Smooth muscle cell (in vitro differentiated cells): ENCODE data around the gene UBAP1. TPM values are rescaled to one million over a fixed set of nuclear protein-coding genes. Genes with fewer than 3 reads are reported as not detected.

Source experiments
- DNase-seq: peaks from one replicate; lab custom pipeline; 2025; ENCODE audit not compliant: unreplicated experiment; lab: John Stamatoyannopoulos, UW
- H2AFZ ChIP-seq: fragments of 200-600 bp; sonication (generic); 2 replicates; pipeline ENCODE4 v1.6.0; 2016; ENCODE audit warnings: antibody characterized with exemption, low read depth, mild to moderate bottlenecking
- H3F3A ChIP-seq: fragments of 200-600 bp; sonication (generic); 2 replicates; pipeline ENCODE4 v1.6.0; 2017; ENCODE audit warnings: antibody characterized with exemption, low read depth
- H3K27ac ChIP-seq: fragments of 200-600 bp; sonication (generic); 2 replicates; pipeline ENCODE4 v1.5.1; 2016; ENCODE audit warnings: low read depth, mild to moderate bottlenecking
- H3K27me3 ChIP-seq: fragments of 200-600 bp; sonication (generic); 2 replicates; pipeline ENCODE4 v1.6.1; 2016; ENCODE audit warnings: low read depth, mild to moderate bottlenecking
- H3K36me3 ChIP-seq: fragments of 200-600 bp; sonication (generic); 2 replicates; pipeline ENCODE4 v1.5.1; 2016; ENCODE audit warnings: low read depth
- H3K4me1 ChIP-seq: fragments of 200-600 bp; sonication (generic); 2 replicates; pipeline ENCODE4 v1.5.1; 2016; ENCODE audit warnings: low read depth
- H3K4me2 ChIP-seq: fragments of 200-600 bp; sonication (generic); 2 replicates; pipeline ENCODE4 v1.6.0; 2016; ENCODE audit warnings: mild to moderate bottlenecking
- H3K4me3 ChIP-seq: fragments of 200-600 bp; sonication (generic); 2 replicates; pipeline ENCODE4 v1.5.1; 2016; ENCODE audit warnings: mild to moderate bottlenecking
- H3K79me2 ChIP-seq: fragments of 200-600 bp; sonication (generic); 2 replicates; pipeline ENCODE4 v1.6.0; 2016; ENCODE audit warnings: low read depth, mild to moderate bottlenecking
- H3K9ac ChIP-seq: fragments of 200-600 bp; sonication (generic); 2 replicates; pipeline ENCODE4 v1.6.0; 2016; ENCODE audit warnings: low read depth
- H3K9me3 ChIP-seq: fragments of 200-600 bp; sonication (generic); replicated peaks from 2 replicates; pipeline ENCODE4 v1.5.1; 2016; ENCODE audit warnings: low read depth
- H4K20me1 ChIP-seq: fragments of 200-600 bp; sonication (generic); 2 replicates; pipeline ENCODE4 v1.6.0; 2016; ENCODE audit warnings: low read depth
- CTCF ChIP-seq: fragments of 200-600 bp; sonication (generic); IDR thresholded peaks from 2 replicates; pipeline ENCODE4 v1.5.1; 2017; ENCODE audit warnings: borderline replicate concordance, mild to moderate bottlenecking, antibody characterized with exemption; ENCODE audit not compliant: insufficient read depth, poor library complexity, severe bottlenecking
- WGBS: methylation state at CpG from one replicate; pipeline ENCODE4 v1.1.7; 2016; ENCODE audit warnings: low lambda C conversion rate; 5-methylcytosine and 5-hydroxymethylcytosine counted together
- polyA plus RNA-seq: library from polyadenylated mRNA; unstranded; fragments of >200 nt; fragmentation: Nextera tagmentation; extraction: Ambion mirVana; gene quantifications from 2 replicates; pipeline ENCODE4 v1.2.1, GENCODE V29; 2016
- total RNA-seq: library from RNA; depleted of rRNA; stranded (reverse); fragments of >200 nt; gene quantifications from 2 replicates; pipeline ENCODE4 v1.2.3, GENCODE V29; 2014

Gene UBAP1
- total and polyA plus RNA-seq, 2 experiments from 2014 or later, result 45.0 to 49.9 TPM

DNA sequence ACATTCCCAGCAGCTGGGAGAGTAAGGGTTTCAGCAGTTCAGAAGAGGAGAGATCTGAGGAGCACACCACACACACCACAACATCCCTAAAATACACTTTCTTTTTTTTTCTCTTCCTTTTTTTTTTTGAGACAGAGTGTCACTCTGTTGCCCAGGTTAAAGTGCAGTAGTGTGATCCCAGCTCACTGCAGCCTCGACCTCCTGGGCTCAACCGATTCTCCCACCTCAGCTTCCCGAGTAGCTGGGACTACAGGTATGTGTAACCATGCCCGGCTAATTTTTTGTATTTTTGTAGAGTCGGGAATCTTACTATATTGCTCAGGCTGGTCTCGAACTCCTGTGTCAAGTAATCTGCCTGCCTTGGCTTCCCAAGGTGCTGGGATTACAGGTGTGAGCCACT, 9.7 kb upstream of the UBAP1 start:
- no peaks in the 10 kb centered on the region for H4K20me1 ChIP-seq
- no peak for DNase-seq
- no peaks in the 10 kb centered on the region for H3K9me3 ChIP-seq
- WGBS, result 92% methylated on average over 6 of the region's 6 CpGs
- no peaks in the 10 kb centered on the region for H3K36me3 ChIP-seq
- no peaks in the 10 kb centered on the region for H3K4me1 ChIP-seq
- no peak overlapping the region for H2AFZ ChIP-seq
- no peak overlapping the region for H3K27ac ChIP-seq
- no peak for TF ChIP-seq CTCF
- H3K4me3 ChIP-seq, result no peak overlapping the region
- H3K4me2 ChIP-seq, result no peak overlapping the region
- H3F3A ChIP-seq, result no peaks in the 10 kb centered on the region
- no peak overlapping the region for H3K9ac ChIP-seq
- H3K79me2 ChIP-seq, result no peaks in the 10 kb centered on the region
- H3K27me3 ChIP-seq, result no peaks in the 10 kb centered on the region

DNA sequence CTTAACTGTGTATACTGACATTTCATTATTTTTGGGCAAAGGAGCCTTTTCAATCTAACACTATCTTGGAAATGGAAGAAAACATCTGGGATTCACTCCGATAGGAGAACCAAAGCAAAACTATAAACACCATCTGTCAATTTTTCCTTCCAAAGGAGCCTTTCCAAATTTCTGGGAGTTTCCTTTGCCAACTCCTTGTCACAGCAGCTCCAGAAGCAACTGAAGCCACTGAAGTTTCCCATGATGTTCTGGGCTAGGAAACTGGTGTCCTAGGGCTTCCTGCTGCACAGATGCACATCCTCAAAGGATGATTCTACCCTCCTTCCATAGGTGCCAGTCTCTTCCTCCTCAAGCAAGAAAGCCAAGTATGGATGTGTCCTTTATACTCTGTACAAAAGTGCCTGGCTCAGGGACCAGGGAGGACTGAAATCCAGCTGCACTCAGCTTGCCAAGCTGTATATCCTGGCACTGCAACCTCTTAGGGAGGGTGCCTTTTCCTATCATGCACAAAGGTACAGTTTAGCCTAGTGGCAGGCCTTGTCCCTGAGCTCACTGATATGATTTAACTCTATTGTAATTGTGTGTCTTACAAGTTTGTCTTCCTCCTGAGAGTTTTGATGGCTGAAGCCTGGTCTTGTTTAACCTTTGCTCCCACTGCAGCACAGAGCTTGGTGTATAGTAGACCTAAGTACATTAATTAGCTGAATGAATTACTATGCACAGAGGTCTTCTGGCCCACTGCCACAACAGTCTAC, 8.4 kb upstream of the UBAP1 start:
- H3K27ac ChIP-seq, result no peak overlapping the region
- H3K4me1 ChIP-seq, result no peaks in the 10 kb centered on the region
- no peaks in the 10 kb centered on the region for H3K79me2 ChIP-seq
- H3K9me3 ChIP-seq, result no peaks in the 10 kb centered on the region
- no peaks in the 10 kb centered on the region for H3F3A ChIP-seq
- no peaks in the 10 kb centered on the region for H3K36me3 ChIP-seq
- H3K4me3 ChIP-seq, result no peak overlapping the region
- H3K9ac ChIP-seq, result no peak overlapping the region
- H4K20me1 ChIP-seq, result no peaks in the 10 kb centered on the region
- H2AFZ ChIP-seq, result no peak overlapping the region
- no peak for TF ChIP-seq CTCF
- DNase-seq, result no peak
- no peak overlapping the region for H3K4me2 ChIP-seq
- WGBS, result 96% methylated on average over 1 of the region's 1 CpG
- no peaks in the 10 kb centered on the region for H3K27me3 ChIP-seq

GRCh38 chr9:34171753-34172535, 6.9 kb upstream of the UBAP1 start:
- Histone ChIP-seq H3F3A (no peaks in the 10 kb centered on the region), H3K79me2 (no peaks in the 10 kb centered on the region), H4K20me1 (no peaks in the 10 kb centered on the region), H3K9me3 (no peaks in the 10 kb centered on the region), H3K9ac (no peak overlapping the region), H3K4me3 (no peak overlapping the region), H3K27me3 (no peaks in the 10 kb centered on the region), H3K27ac (no peak overlapping the region), H2AFZ (no peak overlapping the region), H3K4me2 (no peak overlapping the region), H3K36me3 (no peaks in the 10 kb centered on the region), H3K4me1 (no peaks in the 10 kb centered on the region)
- DNase-seq, result no peak
- WGBS, result 95% methylated on average over 13 of the region's 15 CpGs
- TF ChIP-seq CTCF, result no peak
